Endothelial cell of umbilical vein (primary cell): ENCODE measurements around the gene SYNPR. TPM values are rescaled to one million over a fixed set of nuclear protein-coding genes. Genes with fewer than 3 reads are reported as not detected.

ENCODE experiments used
- BruUV-seq: library from RNA; stranded (reverse); fragments of 400-500 nt; replicated peaks from 2 replicates; lab custom pipeline; 2021; lab: Mats Ljungman, UMichigan
- CTCF ChIA-PET: fragments of 300-600, 350-600 bp; sonication (Branson Sonifier 250); formaldehyde crosslinking; loops from one replicate; lab custom pipeline; 2021; ENCODE audit warnings: antibody characterized with exemption, inconsistent platforms; lab: Charles Lee
- POLR2A ChIA-PET: fragments of 300-600, 350-600 bp; sonication (Branson Sonifier 250); formaldehyde crosslinking; loops from one replicate; lab custom pipeline; 2021; ENCODE audit warnings: antibody characterized with exemption, inconsistent platforms; lab: Charles Lee
- DNase-seq: peaks from one replicate; pipeline ENCODE4 v3.0.0-alpha.2; 2011; ENCODE audit warnings: low read depth, low spot score
- FAIRE-seq: peaks from 2 replicates; lab custom pipeline; 2011; peaks lifted over from hg19 to GRCh38; lab: Jason Lieb, UNC
- H2AFZ ChIP-seq: 2 replicates; pipeline ENCODE4 v1.6.0; 2012; ENCODE audit warnings: low read depth, low read length, control low read depth, inconsistent platforms
- H3K27ac ChIP-seq: 2 replicates; pipeline ENCODE4 v1.5.1; 2011; ENCODE audit warnings: low read depth, mild to moderate bottlenecking, control low read depth, low read length, moderate library complexity; ENCODE audit not compliant: insufficient read depth
- H3K27me3 ChIP-seq, 2 experiments: 2 replicates each; pipeline versions ENCODE4 v1.6.0 to v1.6.1; 2011; ENCODE audit warnings: low read length in 2 of 2, mixed read lengths in 1 of 2; ENCODE audit not compliant: control insufficient read depth in 2 of 2, insufficient read depth in 2 of 2
- H3K36me3 ChIP-seq, 2 experiments: 2 replicates in 1 of 2; 3 replicates in 1 of 2; pipeline ENCODE4 v1.5.1; 2011; ENCODE audit warnings: low read length in 2 of 2, mild to moderate bottlenecking in 1 of 2, moderate library complexity in 1 of 2; ENCODE audit not compliant: control insufficient read depth in 2 of 2, insufficient read depth in 2 of 2; ENCODE audit errors: extremely low read depth in 1 of 2
- H3K4me1 ChIP-seq: 3 replicates; pipeline ENCODE4 v1.5.1; 2011; ENCODE audit warnings: mild to moderate bottlenecking, low read length; ENCODE audit not compliant: control insufficient read depth, insufficient read depth; ENCODE audit errors: extremely low read depth
- H3K4me2 ChIP-seq: 2 replicates; pipeline ENCODE4 v1.6.1; 2011; ENCODE audit warnings: low read length, control low read depth, mixed read lengths; ENCODE audit not compliant: insufficient read depth
- H3K4me3 ChIP-seq, 3 experiments: fragments of 200-600 bp in 1 of 3; sonication (generic), shearing (Covaris generic) in 1 of 3; replicated peaks in 1 of 3; 2 replicates each; pipeline ENCODE4 v1.5.1; 2011 to 2016; ENCODE audit warnings: control low read depth in 3 of 3, low read length in 3 of 3, mild to moderate bottlenecking in 2 of 3, inconsistent platforms in 1 of 3, low read depth in 1 of 3, moderate library complexity in 1 of 3; ENCODE audit not compliant: insufficient read depth in 1 of 3
- H3K79me2 ChIP-seq: 2 replicates; pipeline ENCODE4 v1.6.0; 2012; ENCODE audit warnings: low read length, inconsistent platforms; ENCODE audit not compliant: control insufficient read depth, insufficient read depth
- H3K9ac ChIP-seq: replicated peaks from 2 replicates; pipeline ENCODE3; 2011; ENCODE audit warnings: low read length, control low read depth; ENCODE audit not compliant: insufficient read depth; ENCODE audit errors: extremely low read depth
- H3K9me1 ChIP-seq: replicated peaks from 3 replicates; pipeline ENCODE4 v1.6.0; 2011; ENCODE audit warnings: mild to moderate bottlenecking, low read length; ENCODE audit not compliant: control insufficient read depth, insufficient read depth; ENCODE audit errors: extremely low read depth
- H3K9me3 ChIP-seq: replicated peaks from 2 replicates; pipeline ENCODE4 v1.5.1; 2012; ENCODE audit warnings: low read length, inconsistent platforms; ENCODE audit not compliant: control insufficient read depth, insufficient read depth
- H4K20me1 ChIP-seq: replicated peaks from 2 replicates; pipeline ENCODE3; 2011; ENCODE audit warnings: mild to moderate bottlenecking, low read length; ENCODE audit not compliant: control insufficient read depth, insufficient read depth; ENCODE audit errors: extremely low read depth
- EZH2 ChIP-seq: IDR thresholded peaks from 2 replicates; pipeline ENCODE4 v1.6.1; 2012; ENCODE audit warnings: borderline replicate concordance, low read depth, mild to moderate bottlenecking, moderate library complexity, low read length, inconsistent platforms; ENCODE audit not compliant: severe bottlenecking
- FOS ChIP-seq: IDR thresholded peaks from 2 replicates; pipeline ENCODE4 v1.6.1; 2011; ENCODE audit warnings: mild to moderate bottlenecking, low read length, moderate library complexity, borderline replicate concordance; ENCODE audit not compliant: insufficient read depth
- GATA2 ChIP-seq: IDR thresholded peaks from 2 replicates; pipeline ENCODE4 v1.7.0; 2011; ENCODE audit warnings: low read depth, mild to moderate bottlenecking, moderate library complexity, mixed read lengths, low read length; ENCODE audit not compliant: insufficient read length, insufficient read depth
- MYC ChIP-seq: IDR thresholded peaks from one replicate; pipeline ENCODE4 v1.6.1; 2011; ENCODE audit warnings: mild to moderate bottlenecking, low read depth, low read length
- POLR2A ChIP-seq: IDR thresholded peaks from 2 replicates; pipeline ENCODE4 v1.6.1; 2012; ENCODE audit warnings: low read depth, mild to moderate bottlenecking, control low read depth, low read length
- POLR2AphosphoS5 ChIP-seq: IDR thresholded peaks from 2 replicates; pipeline ENCODE4 v1.6.1; 2012; ENCODE audit warnings: low read depth, mild to moderate bottlenecking, control low read depth, low read length, moderate library complexity; ENCODE audit not compliant: insufficient read depth
- dilution Hi-C: fragments of 300-500 bp; cut with MboI; formaldehyde crosslinking; loops from one replicate; pipeline ENCODE4 v1.15.0; 2019; ENCODE audit warnings: low sequenced_read_pairs; ENCODE audit not compliant: extremely low pct_ligation_motif_present
- intact Hi-C: fragments of 100-400 bp; cut with micrococcal nuclease; formaldehyde crosslinking; loops from one replicate; pipeline ENCODE4 v1.10.0; 2022
- polyA plus RNA-seq, 4 experiments: library from polyadenylated mRNA; depleted of rRNA in 3 of 4; stranded (reverse) in 3 of 4; unstranded in 1 of 4; fragments of >200 nt; gene quantifications; 2 replicates each; pipeline versions ENCODE4 v1.2.1 to v1.2.3, GENCODE V29; 2011 to 2012; ENCODE audit warnings: missing spikeins in 1 of 4
- total RNA-seq: library from RNA; stranded (reverse); gene quantifications from 2 replicates; pipeline ENCODE4 v1.2.3, GENCODE V29; 2021
- TF ChIP-seq, protein P1 (sequence below), 2 donors: IDR thresholded peaks; 1 replicate in 1 of 2; 2 replicates in 1 of 2; pipeline ENCODE4 v1.5.1; 2011; ENCODE audit warnings: low read length in 2 of 2, mild to moderate bottlenecking in 2 of 2, moderate library complexity in 2 of 2, control low read depth in 1 of 2, inconsistent platforms in 1 of 2, low read depth in 1 of 2; ENCODE audit not compliant: insufficient read depth in 1 of 2; ENCODE audit errors: extremely low read depth in 1 of 2
- TF ChIP-seq, protein P2 (sequence below): IDR thresholded peaks from 2 replicates; pipeline ENCODE4 v1.6.1; 2011; ENCODE audit not compliant: insufficient read depth, insufficient read length

Gene SYNPR
- total and polyA plus RNA-seq, 2 donors (not counting 3 experiments of a cell fraction or from before 2014, with no cell fraction given), result not detected

DNA sequence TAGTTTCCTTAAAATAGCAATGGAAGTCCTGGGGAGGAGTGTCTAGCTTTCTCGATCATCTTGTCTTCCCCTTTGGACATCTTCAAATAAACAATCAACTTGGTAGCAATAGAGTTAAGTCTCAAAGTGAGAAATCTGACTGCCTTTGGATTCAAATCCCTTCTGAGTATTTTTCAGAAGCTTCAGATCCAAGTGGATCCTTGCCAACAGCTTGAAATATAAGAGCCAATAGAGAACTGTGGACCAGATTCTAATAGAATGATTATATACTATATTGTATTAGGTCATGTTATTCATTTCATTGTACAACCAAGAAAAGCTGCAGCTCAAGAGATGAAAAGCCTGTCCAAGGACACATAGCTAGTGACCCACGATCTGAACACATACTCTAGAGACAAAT, 60.2 kb downstream of the SYNPR start:
- no TSS peak for BruUV-seq
- no peaks in the 10 kb centered on the region for H4K20me1 ChIP-seq
- no peak for FAIRE-seq
- ChIA-PET CTCF (interaction anchor here (0.9 kb wide), 1 partner anchor 716 kb away, joined by 3 read pairs; no protein-coding TSS in a partner anchor), POLR2A (no interaction called here)
- no peak overlapping the region for H3K4me3 ChIP-seq
- no peak overlapping the region for H2AFZ ChIP-seq
- H3K9ac ChIP-seq, result no peak overlapping the region
- H3K27me3 ChIP-seq, result peaks cover 0 to 3% of the 10 kb centered on the region in 2 experiments
- H3K79me2 ChIP-seq, result no peaks in the 10 kb centered on the region
- peaks cover 2% of the 10 kb centered on the region for H3K4me1 ChIP-seq
- no peak overlapping the region for H3K27ac ChIP-seq
- no peak for DNase-seq
- no peak overlapping the region for H3K4me2 ChIP-seq
- H3K9me3 ChIP-seq, result no peaks in the 10 kb centered on the region
- no peaks in the 10 kb centered on the region for H3K9me1 ChIP-seq
- no peaks in the 10 kb centered on the region for H3K36me3 ChIP-seq
- dilution Hi-C loops (no loop called here), intact Hi-C loops (no loop called here)
- TF ChIP-seq FOS (no peak), POLR2AphosphoS5 (no peak), POLR2A (no peak), GATA2 (no peak), EZH2 (no peak), MYC (no peak)
- TF ChIP-seq, protein P1, sequence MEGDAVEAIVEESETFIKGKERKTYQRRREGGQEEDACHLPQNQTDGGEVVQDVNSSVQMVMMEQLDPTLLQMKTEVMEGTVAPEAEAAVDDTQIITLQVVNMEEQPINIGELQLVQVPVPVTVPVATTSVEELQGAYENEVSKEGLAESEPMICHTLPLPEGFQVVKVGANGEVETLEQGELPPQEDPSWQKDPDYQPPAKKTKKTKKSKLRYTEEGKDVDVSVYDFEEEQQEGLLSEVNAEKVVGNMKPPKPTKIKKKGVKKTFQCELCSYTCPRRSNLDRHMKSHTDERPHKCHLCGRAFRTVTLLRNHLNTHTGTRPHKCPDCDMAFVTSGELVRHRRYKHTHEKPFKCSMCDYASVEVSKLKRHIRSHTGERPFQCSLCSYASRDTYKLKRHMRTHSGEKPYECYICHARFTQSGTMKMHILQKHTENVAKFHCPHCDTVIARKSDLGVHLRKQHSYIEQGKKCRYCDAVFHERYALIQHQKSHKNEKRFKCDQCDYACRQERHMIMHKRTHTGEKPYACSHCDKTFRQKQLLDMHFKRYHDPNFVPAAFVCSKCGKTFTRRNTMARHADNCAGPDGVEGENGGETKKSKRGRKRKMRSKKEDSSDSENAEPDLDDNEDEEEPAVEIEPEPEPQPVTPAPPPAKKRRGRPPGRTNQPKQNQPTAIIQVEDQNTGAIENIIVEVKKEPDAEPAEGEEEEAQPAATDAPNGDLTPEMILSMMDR (IDR thresholded peaks at IDR 0.05; ENCODE audit: extremely low read depth in 1 of 2, insufficient read depth in 1 of 2, low read depth in 1 of 2, low read length in 2 of 2), result no peak
- TF ChIP-seq, protein P2, sequence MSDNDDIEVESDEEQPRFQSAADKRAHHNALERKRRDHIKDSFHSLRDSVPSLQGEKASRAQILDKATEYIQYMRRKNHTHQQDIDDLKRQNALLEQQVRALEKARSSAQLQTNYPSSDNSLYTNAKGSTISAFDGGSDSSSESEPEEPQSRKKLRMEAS, result no peak
